Liver (tissue), 9 donors: ENCODE data around the gene TTLL3. TPM values are rescaled to one million over a fixed set of nuclear protein-coding genes. Genes with fewer than 3 reads are reported as not detected.
A peak's percentile ranks its signal among the peaks of the same experiment; 100 is the strongest.
"Not testable (repeated sequence)": the region's sequence is repeated elsewhere in the genome, so short reads cannot be mapped to it uniquely, and the experiment has no call there.

ENCODE experiments used
- DNase-seq: peaks from one replicate; pipeline ENCODE4 v3.0.0-alpha.2; 2017; ENCODE audit warnings: low spot score
- H3K27ac ChIP-seq, 2 donors: one replicate each; pipeline ENCODE4 v1.7.0; 2013; ENCODE audit warnings: inconsistent platforms in 2 of 2, low read length in 2 of 2, control low read depth in 1 of 2, low read depth in 1 of 2, mild to moderate bottlenecking in 1 of 2
- H3K27me3 ChIP-seq, 4 donors: one replicate each; pipeline versions ENCODE4 v1.6.1 to v1.7.0; 2013; ENCODE audit warnings: low read length in 3 of 4, inconsistent platforms in 1 of 4, mild to moderate bottlenecking in 1 of 4, moderate library complexity in 1 of 4; ENCODE audit not compliant: control insufficient read depth in 4 of 4, insufficient read depth in 4 of 4
- H3K36me3 ChIP-seq, 4 donors: one replicate each; pipeline versions ENCODE4 v1.6.1 to v1.7.0; 2013; ENCODE audit warnings: low read length in 3 of 4, mild to moderate bottlenecking in 3 of 4, low read depth in 1 of 4, moderate library complexity in 1 of 4; ENCODE audit not compliant: control insufficient read depth in 4 of 4, insufficient read depth in 3 of 4
- H3K4me1 ChIP-seq, 4 donors: one replicate each; pipeline versions ENCODE4 v1.6.1 to v1.7.0; 2013; ENCODE audit warnings: low read length in 3 of 4, mild to moderate bottlenecking in 3 of 4, moderate library complexity in 1 of 4; ENCODE audit not compliant: control insufficient read depth in 4 of 4, insufficient read depth in 4 of 4
- H3K4me3 ChIP-seq, 3 donors: one replicate each; pipeline versions ENCODE4 v1.6.1 to v1.7.0; 2013; ENCODE audit warnings: low read length in 3 of 3, control low read depth in 1 of 3, low read depth in 1 of 3, mild to moderate bottlenecking in 1 of 3
- H3K9ac ChIP-seq, 2 donors: one replicate each; pipeline ENCODE4 v1.7.0; 2013; ENCODE audit warnings: low read length in 2 of 2, mild to moderate bottlenecking in 2 of 2, moderate library complexity in 2 of 2, control low read depth in 1 of 2, low read depth in 1 of 2
- H3K9me3 ChIP-seq, 4 donors: one replicate each; pipeline versions ENCODE4 v1.6.1 to v1.7.0; 2013; ENCODE audit warnings: low read length in 3 of 4; ENCODE audit not compliant: control insufficient read depth in 4 of 4
- CTCF ChIP-seq: fragments of 150-350 bp; IDR thresholded peaks from 2 replicates; pipeline ENCODE4 v1.5.1; 2017; ENCODE audit warnings: improper control_type of control experiment, low read depth, low read length; ENCODE audit not compliant: missing input control
- EGR1 ChIP-seq, 2 donors: IDR thresholded peaks; 2 replicates each; pipeline ENCODE4 v1.6.1; 2016 to 2018; ENCODE audit warnings: antibody characterized with exemption in 2 of 2, low read depth in 2 of 2
- JUND ChIP-seq, 2 donors: IDR thresholded peaks; 2 replicates each; pipeline ENCODE4 v1.6.1; 2016; ENCODE audit warnings: antibody characterized with exemption in 2 of 2
- MAX ChIP-seq: IDR thresholded peaks from 2 replicates; pipeline ENCODE4 v1.6.1; 2016; ENCODE audit warnings: antibody characterized with exemption
- NR2F2 ChIP-seq: IDR thresholded peaks from 2 replicates; pipeline ENCODE4 v1.6.1; 2016; ENCODE audit warnings: antibody characterized with exemption
- RAD21 ChIP-seq, 2 donors: IDR thresholded peaks; 2 replicates each; pipeline ENCODE4 v1.6.1; 2016; ENCODE audit warnings: antibody characterized with exemption in 2 of 2, mild to moderate bottlenecking in 2 of 2
- RXRA ChIP-seq, 2 donors: IDR thresholded peaks; 2 replicates each; pipeline ENCODE4 v1.6.1; 2017 to 2018; ENCODE audit warnings: antibody characterized with exemption in 2 of 2, mild to moderate bottlenecking in 1 of 2
- SP1 ChIP-seq: IDR thresholded peaks from 2 replicates; pipeline ENCODE4 v1.6.1; 2018; ENCODE audit warnings: antibody characterized with exemption, mild to moderate bottlenecking
- TAF1 ChIP-seq: conservative IDR thresholded peaks from 2 replicates; pipeline ENCODE4 v1.6.1; 2016; ENCODE audit warnings: antibody characterized with exemption, mild to moderate bottlenecking
- WGBS: extraction: QIAGEN DNeasy Blood & Tissue Kit; methylation state at CpG from one replicate; pipeline ENCODE4 v1.1.7; 2013; 5-methylcytosine and 5-hydroxymethylcytosine counted together
- polyA plus RNA-seq, 2 donors: library from polyadenylated mRNA; stranded (reverse) in 1 of 2; unstranded in 1 of 2; fragments of 200-250 nt in 1 of 2; fragments of >200 nt in 1 of 2; fragmentation: Nextera tagmentation in 1 of 2; extraction: Ambion mirVana in 1 of 2; gene quantifications; one replicate each; pipeline versions ENCODE4 v1.2.1 to v1.2.3, GENCODE V29; 2013 to 2015
- total RNA-seq, 2 donors: library from RNA; depleted of rRNA; stranded (reverse); fragments of >200 nt; gene quantifications; one replicate each; pipeline ENCODE4 v1.2.3, GENCODE V29; 2014
- donor health status: healthy.
- donor health status: healthy.
- donor health status: healthy.
- donor health status: healthy.
- donor health status: healthy.

Gene TTLL3
- total and polyA plus RNA-seq, 4 donors = 2.8 to 19.6 (median 6.5) TPM

DNA sequence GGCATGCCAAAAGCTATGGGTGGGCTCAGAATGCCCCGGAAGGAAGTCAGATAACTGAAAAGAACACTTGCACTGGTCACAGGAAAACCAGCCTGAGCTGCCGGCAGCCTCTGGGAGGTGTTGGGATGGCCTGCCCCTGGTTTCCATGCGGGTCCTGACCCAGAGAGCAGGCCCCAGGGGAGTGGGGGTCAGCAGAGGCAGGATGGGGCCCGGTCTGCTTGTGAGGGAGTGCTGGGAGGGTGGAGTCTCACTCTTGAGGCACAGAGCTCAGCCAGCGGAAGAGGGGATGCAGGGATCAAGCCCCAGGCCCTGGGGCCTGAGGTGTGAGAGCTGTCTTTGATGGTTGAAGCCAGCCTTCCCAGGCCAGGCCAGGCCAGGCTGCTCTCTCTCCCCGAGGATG lies 36.2 kb downstream of the TTLL3 start:
- Histone ChIP-seq H3K27me3 (no peaks in the 10 kb centered on the region), H3K4me3 (no peak overlapping the region), H3K9me3 (no peaks in the 10 kb centered on the region), H3K4me1 (peaks cover 2 to 25% (median 18%) of the 10 kb centered on the region in 4 donors), H3K9ac (no peak overlapping the region), H3K27ac (no peak overlapping the region), H3K36me3 (peaks cover under 1 to 6% (median 3%) of the 10 kb centered on the region in 4 donors)
- TF ChIP-seq SP1 (no peak), JUND (IDR thresholded peaks at IDR 0.05) (no peak), MAX (no peak), NR2F2 (peak; percentile 36), RXRA (IDR thresholded peaks at IDR 0.05) (no peak), TAF1 (no peak)
- DNase-seq = no peak
- 81% methylated on average over 6 of the region's 6 CpGs for WGBS

DNA sequence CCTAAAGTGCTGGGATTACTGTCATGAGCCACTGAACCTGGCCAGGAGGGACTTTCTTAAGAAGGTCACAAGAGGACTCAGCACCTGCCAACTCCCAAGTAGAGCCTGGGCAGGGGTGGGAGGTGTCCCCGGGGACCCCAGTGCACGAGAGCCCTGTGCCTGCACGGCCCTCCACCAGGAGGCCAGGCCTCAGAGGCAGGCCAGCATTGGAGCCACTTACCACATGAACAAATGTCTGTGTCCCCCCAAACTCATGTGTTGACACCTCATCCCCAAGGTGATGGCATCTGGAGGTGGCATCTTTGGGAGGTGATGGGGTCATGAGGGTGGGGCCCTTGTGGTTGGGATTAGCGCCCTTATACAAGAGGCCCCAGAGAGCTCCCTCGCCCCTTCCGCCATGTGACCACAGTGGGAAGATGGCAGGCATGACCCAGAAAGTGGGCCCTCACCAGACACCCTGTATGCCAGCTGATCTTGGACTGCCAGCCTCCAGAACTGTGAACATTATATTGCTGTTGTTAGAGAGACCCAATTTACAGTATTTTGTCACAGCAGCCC lies 36.9 kb downstream of the TTLL3 start:
- no peak overlapping the region for H3K27ac ChIP-seq
- no peaks in the 10 kb centered on the region for H3K27me3 ChIP-seq
- TF ChIP-seq EGR1 (IDR thresholded peaks at IDR 0.05; ENCODE audit: low read depth in 2 of 2) (no peak), NR2F2 (no peak), RXRA (IDR thresholded peaks at IDR 0.05) (no peak), SP1 (no peak)
- 95% methylated on average over 6 of the region's 6 CpGs for WGBS
- no peak overlapping the region for H3K9ac ChIP-seq
- H3K4me3 ChIP-seq = no peak overlapping the region
- peaks cover 0 to under 1% (median 0%) of the 10 kb centered on the region in 4 donors for H3K36me3 ChIP-seq
- H3K4me1 ChIP-seq = peaks cover 2 to 28% (median 21%) of the 10 kb centered on the region in 4 donors
- DNase-seq = no peak
- H3K9me3 ChIP-seq = no peaks in the 10 kb centered on the region

DNA sequence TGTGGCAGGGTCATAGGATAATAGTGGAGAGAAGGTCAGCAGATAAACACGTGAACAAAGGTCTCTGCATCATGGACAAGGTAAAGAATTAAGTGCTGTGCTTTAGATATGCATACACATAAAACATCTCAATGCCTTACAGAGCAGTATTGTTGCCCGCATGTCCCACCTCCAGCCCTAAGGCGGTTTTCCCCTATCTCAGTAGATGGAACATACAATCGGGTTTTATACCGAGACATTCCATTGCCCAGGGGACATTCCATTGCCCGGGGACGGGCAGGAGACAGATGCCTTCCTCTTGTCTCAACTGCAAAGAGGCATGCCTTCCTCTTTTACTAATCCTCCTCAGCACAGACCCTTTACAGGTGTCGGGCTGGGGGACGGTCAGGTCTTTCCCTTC lies 37.8 kb downstream of the TTLL3 start:
- H3K9ac ChIP-seq, H3K36me3 ChIP-seq, H3K4me3 ChIP-seq, H3K27me3 ChIP-seq, H3K9me3 ChIP-seq, DNase-seq, H3K27ac ChIP-seq: not testable (repeated sequence)
- peaks cover 2 to 26% (median 21%) of the 10 kb centered on the region in 4 donors for H3K4me1 ChIP-seq
- WGBS = 77% methylated on average over 9 of the region's 9 CpGs

GRCh38 chr3:9848860-9849259 lies 38.8 kb downstream of the TTLL3 start:
- not testable (repeated sequence) for H3K9me3 ChIP-seq, H3K27ac ChIP-seq, H3K4me3 ChIP-seq, H3K36me3 ChIP-seq, H3K27me3 ChIP-seq, DNase-seq, H3K9ac ChIP-seq
- TF ChIP-seq CTCF (peak; percentile 40), RAD21 (IDR thresholded peaks at IDR 0.05) (peak; percentile 73 to 79)
- 17% methylated on average over 4 of the region's 4 CpGs for WGBS
- H3K4me1 ChIP-seq = peaks cover 0 to 20% (median 16%) of the 10 kb centered on the region in 4 donors

DNA sequence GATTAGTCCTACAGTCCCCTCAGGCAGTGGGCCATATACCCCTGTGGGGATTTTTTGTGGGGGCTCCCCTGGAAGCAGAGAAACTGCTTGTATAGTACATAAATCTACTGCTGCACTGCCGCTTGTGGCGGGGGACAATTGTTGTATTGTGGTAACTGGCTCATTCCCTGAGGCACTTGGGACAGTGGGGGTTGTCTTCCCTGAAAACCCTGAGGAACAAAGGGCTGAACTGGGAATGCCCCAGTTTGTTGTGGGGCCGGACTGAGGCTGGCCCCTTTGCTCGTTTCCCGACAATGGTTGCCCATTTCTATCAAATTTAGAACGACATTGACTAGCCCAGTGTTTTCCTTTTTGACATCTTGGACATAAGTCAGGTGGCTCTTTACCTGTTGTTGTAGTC lies 41.3 kb downstream of the TTLL3 start:
- DNase-seq = not testable (repeated sequence)

More for the DNA sequence above, 41.3 kb downstream of the TTLL3 start:
- not testable (repeated sequence) for H3K27ac ChIP-seq, H3K27me3 ChIP-seq, H3K9ac ChIP-seq, H3K4me3 ChIP-seq, H3K9me3 ChIP-seq, H3K36me3 ChIP-seq
- H3K4me1 ChIP-seq = peaks cover 0 to 17% (median 12%) of the 10 kb centered on the region in 4 donors
- WGBS = 95% methylated on average over 6 of the region's 6 CpGs
